Epithelial cell of prostate (primary cell): Measurements from ENCODE around the gene HEPACAM.
A peak's percentile ranks its signal among the peaks of the same experiment; 100 is the strongest.
"Not testable (repeated sequence)": the region's sequence is repeated elsewhere in the genome, so short reads cannot be mapped to it uniquely, and the experiment has no call there.

Experiments used
- DNase-seq: peaks from one replicate; pipeline ENCODE4 v3.0.0-alpha.2; 2011; ENCODE audit warnings: low read depth, low spot score
- H3K27ac ChIP-seq: fragments of 450-650 bp; 2 replicates; pipeline ENCODE4 v1.5.1; 2017; ENCODE audit warnings: mild to moderate bottlenecking

HEPACAM gene, protein sequence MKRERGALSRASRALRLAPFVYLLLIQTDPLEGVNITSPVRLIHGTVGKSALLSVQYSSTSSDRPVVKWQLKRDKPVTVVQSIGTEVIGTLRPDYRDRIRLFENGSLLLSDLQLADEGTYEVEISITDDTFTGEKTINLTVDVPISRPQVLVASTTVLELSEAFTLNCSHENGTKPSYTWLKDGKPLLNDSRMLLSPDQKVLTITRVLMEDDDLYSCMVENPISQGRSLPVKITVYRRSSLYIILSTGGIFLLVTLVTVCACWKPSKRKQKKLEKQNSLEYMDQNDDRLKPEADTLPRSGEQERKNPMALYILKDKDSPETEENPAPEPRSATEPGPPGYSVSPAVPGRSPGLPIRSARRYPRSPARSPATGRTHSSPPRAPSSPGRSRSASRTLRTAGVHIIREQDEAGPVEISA

DNA sequence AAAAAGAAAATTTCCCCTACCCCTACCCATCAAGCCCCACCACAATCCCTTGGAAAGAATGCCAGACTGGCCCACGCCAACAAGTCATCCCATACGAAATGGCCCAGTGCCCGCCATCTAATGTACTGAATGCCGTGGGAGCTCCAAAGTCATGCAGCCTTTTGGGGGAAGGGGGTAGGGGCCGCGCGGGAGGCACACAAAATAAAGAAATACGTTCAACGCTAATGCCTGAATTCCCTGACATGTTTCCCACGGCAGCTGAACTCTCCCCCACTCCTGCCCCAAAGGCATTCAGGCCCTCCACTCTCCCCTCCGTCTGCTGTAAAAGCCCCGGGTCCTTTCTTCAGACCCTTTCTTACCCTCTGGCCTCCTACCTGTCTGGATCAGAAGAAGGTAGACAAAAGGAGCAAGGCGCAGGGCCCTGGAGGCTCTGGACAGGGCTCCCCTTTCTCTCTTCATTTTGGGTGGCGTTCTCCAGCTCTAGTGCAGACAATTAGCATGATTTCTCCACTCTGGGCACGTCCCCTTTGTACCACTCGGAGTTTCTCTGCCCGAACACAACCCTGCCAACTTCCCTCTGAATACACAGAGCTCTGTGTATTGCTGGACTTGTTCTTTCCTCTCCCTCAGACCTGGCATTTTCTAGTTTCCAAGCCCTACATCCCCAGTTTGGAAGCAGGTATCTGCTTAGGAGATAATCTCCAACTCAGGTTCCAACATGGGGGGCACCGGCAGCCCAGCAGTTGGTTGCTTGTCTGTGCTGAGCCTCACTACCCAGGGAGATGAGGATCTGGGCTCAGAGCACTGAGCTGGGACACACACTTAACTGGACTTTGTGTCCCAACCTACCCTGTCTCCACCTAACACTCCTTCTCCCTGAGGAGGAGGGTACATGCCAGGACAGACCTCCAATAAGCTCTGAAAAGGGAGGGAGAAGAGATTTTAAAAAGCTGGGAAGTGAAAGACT, at the start of gene HEPACAM:
Gene HEPACAM (minus strand): TSS at position 500 of the 967 bp plus-strand sequence. CDS start 41 bp downstream, at position 459.
- no peak for DNase-seq
- no peak within 1 kb of the TSS for H3K27ac ChIP-seq

DNA sequence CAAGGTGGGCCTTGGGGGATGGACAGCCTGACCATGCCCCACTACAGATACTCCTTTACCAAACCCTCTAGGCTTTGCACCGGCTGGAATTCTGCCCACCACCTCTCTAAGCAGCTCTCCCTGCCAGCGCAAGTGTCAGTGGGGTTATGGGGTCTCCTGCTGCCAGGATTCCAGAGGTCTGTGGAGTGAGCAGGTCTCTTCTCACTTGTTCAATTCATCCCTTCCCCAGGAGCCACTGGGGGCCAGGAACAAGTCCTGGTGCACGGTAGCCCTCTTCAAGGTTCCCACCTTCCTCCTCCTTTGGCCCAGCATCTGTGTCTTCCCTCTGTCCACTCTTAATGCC, 48.6 kb upstream of the HEPACAM start:
- DNase-seq = no peak
- no peak overlapping the region for H3K27ac ChIP-seq

DNA sequence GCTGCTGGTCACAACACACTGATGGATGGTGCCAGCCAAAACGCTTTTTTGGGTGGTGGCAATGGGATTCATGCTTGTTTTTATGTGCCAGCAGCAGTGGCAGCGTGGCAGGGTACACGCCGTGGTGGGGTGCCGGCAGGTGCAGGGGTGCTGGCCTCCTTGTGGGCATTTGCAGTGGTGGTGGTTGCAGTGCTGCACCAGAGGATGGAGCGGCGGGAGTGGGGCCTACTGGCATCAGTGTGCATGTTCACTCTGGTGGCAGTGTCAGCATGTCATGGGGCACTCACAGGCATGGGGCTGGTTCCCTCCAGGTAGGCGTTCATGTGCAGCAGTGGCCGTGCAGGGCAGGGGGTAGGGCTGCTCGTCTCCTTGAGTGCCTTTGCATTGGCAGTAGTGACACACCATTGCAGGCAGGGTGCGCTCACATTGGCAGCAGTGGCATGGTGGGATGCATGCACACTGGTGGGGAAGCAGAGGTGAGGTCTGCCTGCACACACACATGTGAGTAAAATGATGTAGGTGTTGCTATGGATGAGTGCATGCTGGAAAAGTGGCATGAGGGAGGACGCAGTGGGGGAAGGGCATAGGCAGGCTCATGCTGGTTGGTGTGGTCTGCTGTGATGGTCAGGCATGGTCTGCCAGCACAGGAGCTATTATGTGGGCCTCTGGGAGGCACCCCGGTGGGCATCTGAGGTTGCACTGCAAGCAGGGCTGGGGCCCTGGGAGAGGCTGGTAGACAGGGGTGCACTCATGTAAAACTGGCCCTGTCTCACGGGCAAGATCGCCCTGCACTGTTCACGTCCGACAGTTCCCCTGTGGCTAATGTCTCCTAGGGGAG, 48.0 kb upstream of the HEPACAM start:
- no peak for DNase-seq
- H3K27ac ChIP-seq = no peak overlapping the region

DNA sequence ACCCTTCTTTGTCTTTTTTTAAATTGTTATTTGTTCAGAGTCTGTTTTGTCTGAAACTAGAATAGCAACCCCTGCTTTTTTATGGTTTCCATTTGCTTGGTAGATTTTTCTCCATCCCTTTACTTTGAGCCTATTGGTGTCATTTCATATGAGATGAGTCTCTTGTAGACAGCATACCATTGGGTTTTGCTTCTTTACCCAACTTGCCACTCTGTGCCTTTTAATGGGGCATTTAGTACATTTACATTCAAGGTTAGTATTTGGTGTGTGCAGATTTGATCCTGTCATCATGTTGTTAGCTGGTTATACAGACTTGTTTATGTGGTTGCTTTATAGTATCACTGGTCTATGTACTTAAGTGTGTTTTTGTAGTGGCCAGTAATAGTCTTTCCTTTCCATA, 46.2 kb upstream of the HEPACAM start:
- DNase-seq = no peak

DNA sequence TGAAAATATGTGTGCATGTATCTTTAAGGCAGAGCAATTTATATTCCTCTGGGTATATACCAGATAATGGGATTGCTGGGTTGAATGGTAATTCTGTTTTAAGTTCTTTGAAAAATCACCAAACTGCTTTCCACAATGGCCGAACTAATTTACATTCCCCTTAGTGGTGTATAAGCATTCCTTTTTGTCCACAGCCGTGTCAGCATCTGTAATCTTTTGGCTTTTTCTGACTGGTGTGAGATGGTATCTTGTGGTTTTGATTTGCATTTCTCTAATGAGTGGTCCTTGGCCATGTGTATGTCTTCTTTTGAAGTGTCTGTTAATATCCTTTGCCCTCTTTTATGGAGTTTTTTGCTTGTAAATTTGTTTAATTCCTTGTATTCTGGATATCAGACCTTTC, 42.5 kb upstream of the HEPACAM start:
- no peak overlapping the region for H3K27ac ChIP-seq
- no peak for DNase-seq

More for the DNA sequence above, 46.2 kb upstream of the HEPACAM start:
- H3K27ac ChIP-seq = no peak overlapping the region

DNA sequence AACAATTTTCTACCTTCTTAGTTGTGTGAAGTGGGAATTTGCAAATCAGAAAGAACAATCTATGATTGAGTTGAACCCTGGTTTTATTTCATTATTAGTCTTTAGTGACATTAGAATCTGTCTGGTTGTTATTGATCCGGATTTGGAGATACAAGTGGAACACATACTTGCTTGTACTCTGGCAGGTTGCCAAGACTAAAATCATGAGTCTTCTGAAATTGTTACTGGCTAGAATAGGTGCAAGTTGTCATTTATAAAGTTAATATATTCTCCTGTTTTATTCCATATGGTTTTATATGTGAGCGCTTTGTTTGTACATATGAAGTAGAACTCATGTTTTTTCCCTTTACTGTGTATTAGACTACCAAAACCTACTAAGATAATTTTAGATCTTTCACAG, 41.2 kb upstream of the HEPACAM start:
- no peak overlapping the region for H3K27ac ChIP-seq
- DNase-seq = no peak

DNA sequence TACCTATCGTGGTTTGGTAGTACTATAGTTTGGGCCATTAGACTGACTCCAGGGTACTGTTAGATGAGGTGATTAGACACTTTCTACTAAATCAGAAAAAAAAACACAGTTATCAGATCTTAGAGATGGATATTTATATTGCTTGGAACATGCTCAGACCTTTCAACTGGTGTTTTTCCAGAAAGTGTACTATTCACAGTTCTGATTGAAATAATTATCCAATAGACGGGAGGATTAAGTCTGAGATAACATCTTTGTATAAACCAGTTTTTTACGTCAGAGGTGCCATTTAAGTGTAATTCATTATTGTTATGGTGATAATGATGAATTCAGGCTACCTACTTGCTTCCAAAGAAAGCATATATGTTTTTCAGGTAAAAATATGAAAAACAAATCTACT, 40.7 kb upstream of the HEPACAM start:
- DNase-seq = no peak
- no peak overlapping the region for H3K27ac ChIP-seq

DNA sequence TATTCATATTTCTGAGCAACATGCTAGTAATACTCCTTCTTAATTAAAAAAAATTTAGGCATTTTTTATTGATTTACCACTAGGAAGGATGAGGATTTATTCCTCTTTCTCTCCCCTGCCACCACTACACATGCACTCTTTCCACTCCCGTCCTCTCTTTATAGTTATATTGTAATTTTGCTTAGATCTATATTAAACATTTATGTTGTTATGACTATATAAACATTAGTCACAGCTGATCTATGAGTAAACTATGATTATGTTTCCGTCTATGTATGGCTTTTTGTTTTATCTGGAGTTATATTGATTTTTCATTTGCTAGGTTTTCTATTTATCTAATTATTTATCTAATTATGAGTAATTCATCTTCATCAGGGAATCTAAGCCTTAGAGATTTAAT, 36.0 kb upstream of the HEPACAM start:
- DNase-seq = no peak
- no peak overlapping the region for H3K27ac ChIP-seq

DNA sequence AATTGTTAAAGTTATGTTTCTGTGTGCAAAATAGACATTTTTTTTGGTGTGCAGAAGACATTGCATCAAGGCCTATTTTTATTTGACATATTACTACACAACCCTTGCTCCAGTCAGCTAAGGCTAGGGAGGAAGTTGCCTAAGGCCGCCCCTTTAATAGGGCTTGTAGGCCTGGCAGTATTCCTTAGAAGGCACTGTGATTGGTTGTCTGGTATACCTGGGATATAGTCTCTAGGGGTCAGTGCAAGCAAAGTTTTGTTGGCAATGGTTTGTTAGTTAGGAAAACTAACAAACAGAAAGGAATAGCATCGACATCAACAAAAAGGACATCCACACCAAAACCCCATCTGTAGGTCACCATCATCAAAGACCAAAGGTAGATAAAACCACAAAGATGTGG, 35.1 kb upstream of the HEPACAM start:
- H3K27ac ChIP-seq = no peak overlapping the region
- peak; percentile 10 for DNase-seq

DNA sequence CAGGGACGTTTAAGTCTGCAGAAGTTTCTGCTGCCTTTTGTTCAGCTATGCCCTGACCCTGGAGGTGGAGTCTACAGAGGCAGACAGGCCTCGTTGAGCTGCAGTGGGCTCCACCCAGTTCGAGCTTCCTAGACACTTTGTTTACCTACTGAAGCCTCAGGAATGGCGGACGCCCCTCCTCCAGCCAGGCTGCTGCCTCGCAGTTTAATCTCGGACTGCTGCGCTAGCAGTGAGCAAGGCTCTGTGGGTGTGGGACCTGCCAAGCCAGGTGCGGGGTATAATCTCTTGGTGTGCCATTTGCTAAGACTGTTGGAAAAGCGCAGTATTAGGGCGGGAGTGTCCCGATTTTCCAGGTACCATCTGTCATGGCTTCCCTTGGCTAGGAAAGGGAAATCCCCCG, 32.4 kb upstream of the HEPACAM start:
- not testable (repeated sequence) for H3K27ac ChIP-seq, DNase-seq

DNA sequence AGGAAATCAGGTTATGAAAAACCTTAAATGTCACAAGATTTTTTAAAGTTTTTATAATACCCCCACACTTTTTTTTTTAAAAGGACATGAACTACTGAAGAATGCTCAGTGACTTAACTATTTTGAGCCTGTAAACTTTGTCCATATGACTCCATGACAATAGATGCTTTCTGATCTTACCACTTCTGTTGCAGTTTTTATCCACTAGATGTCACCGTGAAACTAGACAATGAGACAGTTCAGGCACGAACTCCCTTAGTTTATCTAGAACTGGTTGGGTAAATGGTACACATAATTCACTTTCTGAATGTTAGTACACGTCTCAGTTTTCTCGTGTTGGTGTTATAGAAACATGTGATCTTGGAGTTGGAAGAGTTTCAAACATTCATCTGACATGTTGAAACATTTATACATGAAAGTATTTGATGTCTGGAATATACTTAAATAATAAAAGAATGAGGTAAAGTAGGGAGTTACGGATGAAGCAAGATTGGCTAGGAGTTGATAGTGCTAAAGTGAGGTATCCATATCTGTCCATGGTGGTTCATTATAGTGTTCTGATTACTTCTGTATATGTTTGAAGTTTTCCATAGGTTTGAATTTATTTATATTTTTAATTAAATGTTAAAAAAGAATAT, 26.2 kb upstream of the HEPACAM start:
- H3K27ac ChIP-seq = no peak overlapping the region
- peak; percentile 26 for DNase-seq

DNA sequence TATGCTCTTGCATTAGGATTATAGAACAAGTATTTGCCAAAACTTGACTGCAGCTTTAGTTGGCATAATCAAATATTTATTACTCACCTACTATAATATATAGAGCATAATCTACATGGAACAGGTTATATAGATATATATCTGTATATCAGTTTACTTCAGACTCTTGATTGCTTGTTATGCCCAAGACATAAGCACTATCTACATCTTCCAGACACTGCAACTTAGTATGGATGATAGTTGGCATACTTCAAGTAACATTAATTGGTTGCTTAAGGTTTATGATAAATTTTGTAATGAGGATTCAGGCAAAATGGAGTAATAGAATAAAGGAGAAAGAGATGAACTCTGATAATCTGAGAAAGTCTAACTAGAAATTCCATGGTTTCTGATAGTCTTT, 19.2 kb upstream of the HEPACAM start:
- no peak overlapping the region for H3K27ac ChIP-seq

DNA sequence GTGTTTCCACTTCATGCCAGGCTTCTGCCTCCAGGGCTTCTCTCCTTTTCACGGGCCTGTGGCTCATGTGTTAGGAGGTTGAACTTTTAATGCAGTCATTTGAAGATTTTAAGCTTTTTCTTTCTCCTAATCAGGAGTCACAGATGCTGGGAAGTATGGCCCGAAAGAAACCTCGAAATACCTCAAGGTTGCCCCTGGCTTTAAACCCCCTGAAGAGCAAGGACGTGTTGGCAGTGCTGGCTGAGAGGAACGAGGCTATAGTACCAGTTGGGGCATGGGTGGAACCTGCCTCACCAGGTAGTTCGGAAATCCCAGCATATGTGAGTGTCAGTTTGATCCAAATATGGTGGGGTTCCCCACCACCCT, 18.7 kb upstream of the HEPACAM start:
- H3K27ac ChIP-seq = peak overlapping the region; percentile 69
- DNase-seq = no peak

More for the DNA sequence above, 19.2 kb upstream of the HEPACAM start:
- no peak for DNase-seq

DNA sequence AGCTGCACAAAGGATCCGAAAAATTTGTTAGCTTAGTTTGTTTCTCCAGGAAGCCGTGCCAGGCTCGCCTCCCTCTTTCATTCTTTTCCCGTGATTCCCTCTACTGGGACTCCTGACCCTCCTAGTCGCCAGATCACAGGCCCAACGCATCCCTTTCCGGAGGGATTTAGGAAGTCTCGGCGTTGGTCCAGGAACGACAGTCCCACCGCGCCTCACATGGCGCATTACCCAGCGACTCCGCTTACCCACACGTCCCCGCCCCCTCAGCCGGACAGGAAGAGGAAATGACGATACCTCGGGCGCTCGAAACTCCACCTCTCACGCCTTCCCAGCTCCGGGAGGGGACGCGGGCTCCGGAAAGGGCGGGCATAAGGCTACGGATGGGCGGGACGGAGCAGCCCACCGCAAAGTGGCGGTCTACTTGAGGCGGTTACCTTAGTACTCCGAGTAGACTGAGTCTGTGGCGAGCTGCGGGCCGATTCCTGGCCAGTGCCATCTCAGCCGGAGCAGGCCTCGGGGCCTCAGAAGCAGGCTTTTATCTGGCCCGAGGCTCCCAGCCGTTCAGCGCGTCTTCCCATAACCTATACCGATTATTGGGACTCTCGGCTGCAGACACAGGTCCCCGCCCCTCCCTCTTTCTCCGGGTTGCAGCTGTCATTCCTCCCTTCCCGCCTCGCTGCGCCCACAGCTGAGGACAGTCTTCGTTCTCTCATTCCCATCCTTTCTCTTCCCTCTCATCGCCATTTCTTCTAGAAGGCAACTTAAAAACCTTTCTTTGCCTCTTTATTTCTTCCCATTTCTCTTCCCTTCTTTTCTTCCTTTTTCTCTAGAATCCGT, 18.1 kb upstream of the HEPACAM start, which contains the start of gene CCDC15:
Gene CCDC15 (plus strand): TSS at position 450 of the 837 bp plus-strand sequence. CDS start 531 bp downstream, outside the sequence.
- DNase-seq = peak; percentile 76

DNA sequence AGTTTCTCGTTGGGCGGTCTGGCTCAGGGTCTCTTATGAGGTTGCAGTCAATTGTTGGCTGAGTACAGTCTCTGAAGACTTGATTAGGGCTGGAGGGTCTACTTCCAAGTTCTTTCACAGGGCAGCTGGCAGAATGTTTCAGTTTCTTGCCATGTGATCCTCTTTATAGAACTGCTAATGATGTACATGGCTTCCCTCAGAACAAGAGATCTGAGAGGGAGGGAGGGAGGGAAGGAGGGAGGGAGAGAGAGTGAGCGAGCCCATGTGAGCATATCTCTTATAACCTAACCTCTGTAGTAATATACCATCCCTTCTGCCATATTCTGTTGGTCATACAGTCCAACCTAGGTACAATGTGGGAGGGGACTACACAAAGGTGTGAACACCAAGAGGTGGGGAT, 15.5 kb upstream of the HEPACAM start:
- DNase-seq = no peak
- no peak overlapping the region for H3K27ac ChIP-seq

More for the DNA sequence above, 18.1 kb upstream of the HEPACAM start, which contains the start of gene CCDC15:
- H3K27ac ChIP-seq = peak within 1 kb of the TSS; percentile 69

DNA sequence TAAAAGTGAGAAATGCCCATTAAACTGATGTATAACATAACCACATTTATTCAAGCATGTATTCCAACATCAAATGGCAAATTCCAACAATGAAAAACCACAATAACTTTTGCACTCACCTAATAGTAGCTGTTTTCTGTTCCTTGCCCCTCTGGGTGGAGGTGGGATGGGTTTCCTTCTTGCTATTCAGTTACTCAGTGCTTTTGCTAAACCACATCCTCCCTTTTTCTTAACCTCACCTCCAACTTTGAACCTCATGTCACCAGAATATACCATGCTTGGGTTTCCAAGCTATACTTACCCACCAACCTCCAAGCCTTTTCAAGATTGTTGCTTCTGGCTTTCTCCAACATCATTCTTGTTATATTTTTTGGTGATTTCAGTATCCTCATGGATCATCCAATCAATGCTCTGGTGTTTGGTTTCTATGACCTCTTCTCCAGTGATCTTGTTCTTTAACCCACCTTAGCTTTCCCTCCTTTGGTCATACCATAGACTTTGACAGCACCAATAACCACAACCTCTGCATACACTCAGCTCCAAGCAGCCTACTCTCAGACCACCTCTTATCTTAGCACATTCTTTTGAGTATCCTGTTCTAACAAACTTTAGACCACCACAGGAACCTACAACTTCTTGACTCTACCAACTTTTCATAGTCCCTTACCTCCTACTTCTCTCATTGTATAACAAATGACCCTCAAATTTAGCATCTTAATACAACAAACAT, 14.9 kb upstream of the HEPACAM start:
- DNase-seq = no peak
- H3K27ac ChIP-seq = no peak overlapping the region

DNA sequence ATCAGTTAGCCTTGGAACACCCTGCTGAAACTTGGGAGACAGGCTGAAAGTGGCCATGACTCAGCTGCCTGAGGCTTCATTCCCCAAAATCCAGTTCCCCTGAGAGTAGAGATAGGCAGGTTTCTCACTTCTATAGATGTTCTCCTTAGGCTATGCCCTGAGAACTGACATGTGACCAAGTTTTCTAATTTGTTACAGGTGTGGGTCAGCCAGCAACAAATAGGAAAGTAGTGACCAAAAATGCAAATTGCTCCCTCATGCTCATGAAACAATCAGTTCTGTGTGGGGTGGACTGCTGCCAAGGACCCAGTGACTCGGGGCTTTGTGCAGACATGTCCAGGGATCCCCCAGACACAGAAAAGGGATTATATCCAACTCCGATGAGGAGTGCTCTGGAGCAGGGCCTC, 10.9 kb upstream of the HEPACAM start:
- H3K27ac ChIP-seq = peak overlapping the region; percentile 54
- DNase-seq = no peak

DNA sequence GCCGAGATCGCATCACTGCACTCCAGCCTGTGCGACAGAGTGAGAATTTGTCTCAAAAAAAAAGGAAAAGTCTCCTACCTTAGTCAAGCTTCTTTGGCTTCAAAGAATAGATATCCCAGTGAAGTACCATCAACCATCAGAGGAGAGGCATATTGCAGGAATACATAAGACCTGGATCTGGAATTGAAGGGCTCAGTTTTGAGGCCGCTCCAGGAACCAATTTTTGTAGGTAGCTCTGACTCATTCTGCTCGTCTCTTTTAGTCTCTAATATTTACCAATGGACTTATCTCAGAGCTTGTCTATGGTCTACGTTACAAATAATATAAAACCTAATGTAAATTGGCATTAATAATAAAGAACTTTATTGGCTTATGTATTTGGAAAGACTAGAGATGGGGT, 10.0 kb upstream of the HEPACAM start:
- no peak for DNase-seq
- H3K27ac ChIP-seq = no peak overlapping the region
